ENCODE measurements around the gene NECAB3. TPM values are rescaled to one million over a fixed set of nuclear protein-coding genes. Genes with fewer than 3 reads are reported as not detected.

Gene NECAB3
- total and polyA plus RNA-seq, 9 donors = 9.2 to 166 (median 96.5) TPM

DNA sequence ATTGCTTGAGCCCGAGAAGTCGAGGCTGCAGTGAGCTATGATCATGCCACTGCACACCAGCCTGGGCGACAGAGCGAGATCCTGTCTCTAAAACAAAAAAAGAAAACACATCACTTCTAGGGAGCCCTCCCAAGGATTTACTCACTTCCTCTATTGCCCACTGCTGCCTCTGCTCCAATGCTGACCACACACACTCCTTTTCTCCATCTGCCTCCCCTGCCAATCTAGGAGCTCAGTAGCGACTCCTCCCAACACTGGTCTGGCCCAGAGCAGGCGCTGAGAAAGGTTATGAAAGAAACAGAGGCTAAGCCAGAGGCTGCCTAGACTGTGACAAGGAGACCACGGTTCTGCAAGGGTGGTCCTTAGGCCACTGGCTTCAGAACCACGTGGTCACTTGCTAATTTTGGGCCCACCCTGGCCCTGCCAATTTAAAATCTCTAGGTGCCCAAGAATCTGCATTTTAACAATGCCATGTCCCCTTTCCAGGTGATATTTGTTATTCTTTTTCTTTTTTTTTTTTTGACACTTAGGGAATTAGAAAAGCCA lies 13.2 kb upstream of the NECAB3 start:
- TF ChIP-seq, protein P1, sequence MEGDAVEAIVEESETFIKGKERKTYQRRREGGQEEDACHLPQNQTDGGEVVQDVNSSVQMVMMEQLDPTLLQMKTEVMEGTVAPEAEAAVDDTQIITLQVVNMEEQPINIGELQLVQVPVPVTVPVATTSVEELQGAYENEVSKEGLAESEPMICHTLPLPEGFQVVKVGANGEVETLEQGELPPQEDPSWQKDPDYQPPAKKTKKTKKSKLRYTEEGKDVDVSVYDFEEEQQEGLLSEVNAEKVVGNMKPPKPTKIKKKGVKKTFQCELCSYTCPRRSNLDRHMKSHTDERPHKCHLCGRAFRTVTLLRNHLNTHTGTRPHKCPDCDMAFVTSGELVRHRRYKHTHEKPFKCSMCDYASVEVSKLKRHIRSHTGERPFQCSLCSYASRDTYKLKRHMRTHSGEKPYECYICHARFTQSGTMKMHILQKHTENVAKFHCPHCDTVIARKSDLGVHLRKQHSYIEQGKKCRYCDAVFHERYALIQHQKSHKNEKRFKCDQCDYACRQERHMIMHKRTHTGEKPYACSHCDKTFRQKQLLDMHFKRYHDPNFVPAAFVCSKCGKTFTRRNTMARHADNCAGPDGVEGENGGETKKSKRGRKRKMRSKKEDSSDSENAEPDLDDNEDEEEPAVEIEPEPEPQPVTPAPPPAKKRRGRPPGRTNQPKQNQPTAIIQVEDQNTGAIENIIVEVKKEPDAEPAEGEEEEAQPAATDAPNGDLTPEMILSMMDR (IDR thresholded peaks at IDR 0.05) = no peak
- TF ChIP-seq EP300 (IDR thresholded peaks at IDR 0.05) (no peak), POLR2A (IDR thresholded peaks at IDR 0.05) (no peak)
- H3K4me3 ChIP-seq = no peak overlapping the region
- H3K4me1 ChIP-seq (ENCODE audit: insufficient read depth) = peaks cover 17% of the 10 kb centered on the region
- intact Hi-C loops (cut with DNase I) = no loop called here
- H3K27ac ChIP-seq = peak overlapping the region; percentile 50 to 61
- no peaks in the 10 kb centered on the region for H3K27me3 ChIP-seq
- WGBS, 3 donors = 70 to 75% (median 74%) methylated on average over 8 of the region's 8 CpGs
- peak in 1 of 5 donors; percentile 27 for DNase-seq
- no peaks in the 10 kb centered on the region for H3K36me3 ChIP-seq
- H3K9me3 ChIP-seq = no peaks in the 10 kb centered on the region

DNA sequence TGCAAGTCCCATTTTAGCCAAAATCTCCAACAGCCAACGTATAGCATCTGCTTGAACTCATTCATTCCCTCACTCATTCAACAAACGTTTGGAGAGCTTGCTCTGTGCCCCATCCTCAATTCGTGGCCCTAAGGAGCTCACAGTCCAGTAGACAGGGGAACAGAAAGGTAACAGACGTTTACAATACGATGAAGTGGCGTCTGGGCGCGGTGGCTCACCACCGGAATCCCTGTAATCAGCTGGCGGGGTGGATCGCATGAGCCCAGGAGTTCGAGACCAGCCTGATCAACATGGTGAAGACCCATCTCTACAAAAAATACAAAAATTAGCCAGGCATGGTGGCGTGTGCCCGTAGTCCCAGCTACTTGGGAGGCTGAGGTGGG lies 12.7 kb upstream of the NECAB3 start:
- H3K36me3 ChIP-seq = no peaks in the 10 kb centered on the region
- H3K27ac ChIP-seq = peak overlapping the region; percentile 50 to 61
- intact Hi-C loops (cut with DNase I) = no loop called here
- H3K9me3 ChIP-seq = no peaks in the 10 kb centered on the region
- H3K27me3 ChIP-seq = no peaks in the 10 kb centered on the region
- TF ChIP-seq, protein P1 (IDR thresholded peaks at IDR 0.05) = no peak
- TF ChIP-seq POLR2A (IDR thresholded peaks at IDR 0.05) (no peak), EP300 (IDR thresholded peaks at IDR 0.05) (no peak)
- no peak overlapping the region for H3K4me3 ChIP-seq
- peaks cover 17% of the 10 kb centered on the region for H3K4me1 ChIP-seq (ENCODE audit: insufficient read depth)
- DNase-seq = peak in 1 of 5 donors; percentile 37
- WGBS, 3 donors = 80 to 84% (median 82%) methylated on average over 14 of the region's 14 CpGs

DNA sequence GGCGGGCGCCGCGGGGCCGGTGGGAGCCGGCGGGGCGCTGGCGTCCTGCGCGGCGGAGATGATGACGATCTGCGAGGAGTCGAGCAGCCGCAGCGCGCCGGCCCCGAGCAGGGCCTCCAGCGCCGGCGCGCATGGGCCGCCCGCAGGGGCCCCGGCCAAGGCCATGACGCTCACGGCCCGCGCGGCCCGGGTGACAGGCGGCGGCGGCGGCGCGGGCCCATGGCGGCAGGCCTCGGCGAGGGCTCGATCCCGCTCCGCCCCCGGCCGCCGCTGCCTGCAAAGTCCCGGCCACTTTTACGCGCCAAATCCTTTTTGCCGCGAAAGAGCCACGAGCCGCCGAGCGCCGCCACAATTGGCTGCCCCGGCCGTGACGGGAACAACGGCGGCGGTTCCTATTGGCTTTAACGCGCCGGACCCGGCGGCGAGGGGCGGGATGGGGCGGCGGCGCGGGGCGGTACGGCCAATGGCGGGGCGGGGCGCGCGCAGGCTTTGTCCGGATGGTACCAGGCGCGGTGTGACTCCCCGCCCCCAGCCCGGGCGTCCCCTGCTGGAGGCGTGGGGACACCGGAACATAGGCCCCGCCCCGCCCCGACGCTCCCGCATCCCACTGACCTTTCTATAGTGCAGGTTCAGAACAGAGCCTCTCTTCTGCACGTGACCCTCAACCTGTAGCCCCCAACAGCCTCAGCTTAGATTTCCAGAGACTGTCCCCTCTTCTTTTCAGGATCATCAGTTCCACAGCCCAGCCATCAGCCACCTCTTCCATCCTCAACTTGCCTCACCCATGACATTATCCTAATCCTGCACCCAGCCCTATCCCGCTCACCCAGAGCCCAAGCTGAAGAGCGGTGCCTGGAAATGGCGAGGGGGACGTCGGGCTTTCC lies 12.1 kb upstream of the NECAB3 start, which contains the start of gene E2F1:
E2F1 (minus strand) TSS at position 286 of the 884 bp plus-strand sequence; CDS start at position 165, 121 bp downstream.
- H3K4me3 ChIP-seq = peak within 1 kb of the TSS; percentile 21
- no peaks in the 10 kb centered on the region for H3K27me3 ChIP-seq
- peak within 1 kb of the TSS; percentile 50 to 61 for H3K27ac ChIP-seq
- H3K36me3 ChIP-seq = no peaks in the 10 kb centered on the region
- peaks cover 21% of the 10 kb centered on the region for H3K4me1 ChIP-seq (ENCODE audit: insufficient read depth)
- no peaks in the 10 kb centered on the region for H3K9me3 ChIP-seq
- TF ChIP-seq EP300 (IDR thresholded peaks at IDR 0.05) (no peak), POLR2A (IDR thresholded peaks at IDR 0.05) (no peak)
- TF ChIP-seq, protein P1 (IDR thresholded peaks at IDR 0.05) = peak in 2 of 3 donors; percentile 31 to 67
- DNase-seq = peak; percentile 93 to 97 (median 95)
- WGBS, 3 donors = 2 to 7% (median 3%) methylated on average over 32 to 100 of the region's 101 CpGs
- intact Hi-C loops (cut with DNase I) = no loop called here

DNA sequence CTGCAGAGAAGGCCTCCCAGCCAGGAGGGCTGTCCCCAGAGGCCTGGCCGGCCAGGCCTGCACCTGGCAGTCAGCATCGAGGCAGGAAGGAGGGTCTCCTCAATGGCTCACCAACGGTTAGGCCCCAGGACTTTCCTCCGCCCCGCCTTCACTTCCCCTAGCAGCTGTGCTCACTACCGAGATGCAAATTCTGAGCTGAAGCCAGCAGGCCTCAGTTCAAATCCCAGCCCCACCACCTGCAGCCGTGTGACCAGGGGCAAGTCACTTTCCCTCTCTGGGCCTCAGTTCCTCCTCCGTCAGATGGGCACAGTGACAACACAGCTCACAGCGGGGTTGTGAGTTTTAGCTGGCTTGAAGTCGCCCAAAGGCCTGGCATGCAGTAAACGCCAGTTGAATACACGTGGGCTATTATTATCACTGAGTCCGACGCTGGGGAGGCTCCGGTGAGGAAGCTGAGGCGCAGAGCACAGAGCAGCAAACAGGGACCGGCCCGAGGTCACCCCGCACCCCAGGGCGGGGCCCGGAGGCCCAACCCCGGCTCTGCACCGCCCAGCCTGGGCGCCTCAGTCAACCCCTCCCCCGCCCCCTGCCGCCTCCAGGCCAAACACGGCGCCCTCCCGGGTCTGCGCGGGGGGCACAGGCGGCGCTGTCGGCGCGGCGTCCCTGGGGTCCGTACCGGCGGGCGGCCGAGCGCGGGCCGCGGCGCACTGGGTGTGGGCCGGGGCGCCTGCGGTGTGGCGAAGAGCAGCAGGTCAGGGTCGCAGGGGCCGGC lies 11.3 kb upstream of the NECAB3 start:
- intact Hi-C loops (cut with DNase I) = no loop called here
- no peak overlapping the region for H3K27ac ChIP-seq

More for the DNA sequence above, 11.3 kb upstream of the NECAB3 start:
- TF ChIP-seq POLR2A (IDR thresholded peaks at IDR 0.05) = no peak
- H3K4me3 ChIP-seq = peak overlapping the region; percentile 21
- no peaks in the 10 kb centered on the region for H3K36me3 ChIP-seq
- WGBS, 3 donors = 2 to 5% (median 3%) methylated on average over 31 to 53 of the region's 53 CpGs
- H3K27me3 ChIP-seq = no peaks in the 10 kb centered on the region
- DNase-seq = peak in 2 of 5 donors; percentile 46 to 53
- peaks cover 24% of the 10 kb centered on the region for H3K4me1 ChIP-seq (ENCODE audit: insufficient read depth)
- H3K9me3 ChIP-seq = no peaks in the 10 kb centered on the region

Data from ovary (tissue), 9 donors.